GM18517 (cell line): ENCODE results near the gene TSPAN2.

Experiments used
- ATAC-seq: cut with Tn5 transposase; IDR thresholded peaks from one replicate; pipeline ENCODE4 v1.9.1; 2021; ENCODE audit warnings: mild to moderate bottlenecking, moderate library complexity; ENCODE audit not compliant: unreplicated experiment

Gene TSPAN2

DNA sequence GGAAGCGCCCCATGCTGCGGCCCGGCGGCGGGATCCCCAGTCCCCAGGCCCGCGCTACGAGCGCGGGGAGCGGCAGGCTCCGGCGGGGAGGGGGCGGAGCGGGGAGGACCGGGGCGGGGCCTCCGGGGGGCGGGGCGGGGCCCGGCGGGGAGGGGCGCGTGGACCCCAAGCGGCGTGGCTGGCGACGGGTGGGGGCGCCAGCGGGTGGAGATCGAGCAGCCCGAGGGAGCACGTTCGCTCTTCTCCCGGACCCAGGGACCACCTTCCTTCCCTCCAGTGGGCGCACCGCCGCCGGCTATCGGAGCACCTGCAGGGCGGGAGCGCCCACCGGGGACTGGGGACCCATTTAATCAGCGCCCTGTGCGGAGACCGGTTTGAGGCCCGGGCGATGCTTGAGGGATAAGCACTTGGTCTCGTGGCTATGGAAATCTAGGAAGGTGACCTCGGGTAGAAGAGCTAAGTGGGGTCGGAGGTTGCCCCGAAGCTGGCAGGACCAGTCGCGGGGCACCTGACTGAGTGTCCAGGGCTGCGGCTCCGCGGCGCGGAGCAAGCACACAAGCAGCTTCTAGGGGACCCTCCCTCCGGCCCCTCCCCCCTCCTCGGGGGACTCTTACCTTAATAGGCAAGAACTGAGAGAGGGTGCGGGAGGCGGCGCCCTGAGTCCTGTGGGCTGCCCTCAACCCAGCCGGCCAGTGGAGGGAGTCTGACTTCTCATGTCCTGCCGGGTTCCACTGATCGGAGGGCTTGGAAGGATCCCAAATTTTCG is at the start of gene TSPAN2:
TSPAN2 (minus strand) TSS at position 84 of the 766 bp plus-strand sequence; CDS start at position 13, 71 bp downstream.
- ATAC-seq: no peak

DNA sequence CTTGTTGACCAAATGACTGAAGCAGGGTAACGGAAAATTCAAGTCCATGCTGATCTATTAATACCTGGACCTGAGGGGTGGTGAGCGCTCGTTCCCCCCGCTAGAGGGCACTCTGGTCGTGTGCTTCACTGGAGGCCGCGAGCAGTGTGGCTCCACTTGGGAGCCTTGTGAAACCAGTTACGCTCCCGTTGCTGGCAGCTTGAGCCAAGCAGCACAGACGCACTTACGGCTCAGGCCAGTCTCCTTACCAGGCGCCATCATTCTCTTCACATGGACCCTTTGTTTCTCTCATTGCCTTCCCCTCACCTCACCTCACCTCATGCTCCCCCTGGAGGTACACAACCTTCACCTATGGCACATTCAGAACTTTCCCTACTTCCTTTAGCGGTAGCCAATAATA is 49.7 kb upstream of the TSPAN2 start:
- no peak for ATAC-seq

DNA sequence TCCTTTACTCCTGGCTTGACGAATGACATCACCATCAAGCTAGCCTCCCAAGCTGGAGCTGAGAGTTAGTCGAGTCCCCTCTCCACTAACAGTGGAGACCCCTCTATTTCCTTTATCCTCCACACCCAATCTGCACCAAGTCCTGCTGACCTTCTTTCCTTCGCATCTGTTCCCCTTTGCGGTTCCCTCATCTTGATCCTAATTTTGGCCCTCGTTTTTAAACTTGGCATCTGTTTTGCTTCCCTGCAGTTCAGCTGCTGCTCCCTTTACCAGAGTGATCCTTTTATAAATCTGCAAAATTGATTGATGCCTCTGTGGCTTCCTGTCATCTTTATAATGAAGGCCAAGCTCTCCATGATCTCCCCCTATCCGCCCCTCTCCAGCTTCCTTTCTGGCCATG is 49.0 kb upstream of the TSPAN2 start:
- ATAC-seq: no peak

DNA sequence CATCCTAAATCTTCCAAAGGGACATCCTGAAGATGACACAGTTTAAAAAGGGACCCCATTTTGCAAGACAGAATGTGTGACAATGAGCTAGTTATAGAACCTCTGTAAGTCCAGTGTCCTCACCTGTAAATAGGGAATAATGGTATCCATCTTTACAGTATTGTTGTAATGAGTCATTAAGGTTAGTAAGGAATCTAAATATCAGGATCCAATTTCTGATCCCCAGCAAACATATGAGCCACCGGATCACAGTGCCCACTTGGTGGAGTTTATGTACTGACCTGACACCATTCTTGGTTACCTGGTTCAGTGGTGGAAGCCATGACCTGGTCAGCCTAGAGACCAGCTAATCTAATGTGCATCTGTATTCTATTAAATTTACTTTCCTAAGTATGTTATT is 47.9 kb upstream of the TSPAN2 start:
- ATAC-seq: no peak

DNA sequence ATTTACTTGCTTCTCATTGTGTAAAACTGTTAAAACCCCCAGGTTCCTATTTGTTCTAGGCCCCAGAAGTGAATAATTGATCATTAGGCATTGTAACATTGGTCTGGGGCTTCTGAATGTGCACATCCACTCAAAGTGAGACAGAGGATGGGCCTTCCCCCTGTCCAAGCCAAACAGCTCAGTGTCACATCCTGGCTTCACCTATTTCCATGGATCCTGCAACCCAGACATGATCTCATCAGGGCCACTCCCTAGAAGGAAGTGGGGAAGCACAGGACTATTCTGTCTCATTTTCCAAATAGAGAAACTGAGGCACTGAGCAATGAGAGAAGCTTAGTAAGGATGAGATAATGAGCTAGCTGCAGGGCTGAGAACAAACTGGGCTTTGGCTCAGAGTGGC is 47.4 kb upstream of the TSPAN2 start:
- ATAC-seq: no peak

DNA sequence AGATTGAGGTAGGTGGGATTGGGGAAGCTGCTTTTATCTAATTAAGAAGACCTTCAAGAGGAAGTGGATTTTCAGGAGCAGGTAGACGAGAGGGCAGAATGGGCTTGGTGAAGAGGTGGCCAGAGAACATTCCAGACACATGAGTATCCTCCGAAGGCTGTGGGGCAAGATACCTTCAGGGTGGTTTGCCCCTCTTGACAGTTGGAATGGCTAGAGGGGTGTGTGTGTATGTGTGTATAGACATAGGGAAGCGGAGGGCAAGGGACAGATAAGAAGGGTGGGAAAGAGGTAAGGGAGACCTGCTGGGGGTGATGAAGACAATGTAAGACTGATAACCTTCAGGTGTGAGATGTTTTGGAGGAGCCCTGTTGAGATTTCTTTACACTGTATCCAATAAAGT is 46.8 kb upstream of the TSPAN2 start:
- ATAC-seq: no peak

DNA sequence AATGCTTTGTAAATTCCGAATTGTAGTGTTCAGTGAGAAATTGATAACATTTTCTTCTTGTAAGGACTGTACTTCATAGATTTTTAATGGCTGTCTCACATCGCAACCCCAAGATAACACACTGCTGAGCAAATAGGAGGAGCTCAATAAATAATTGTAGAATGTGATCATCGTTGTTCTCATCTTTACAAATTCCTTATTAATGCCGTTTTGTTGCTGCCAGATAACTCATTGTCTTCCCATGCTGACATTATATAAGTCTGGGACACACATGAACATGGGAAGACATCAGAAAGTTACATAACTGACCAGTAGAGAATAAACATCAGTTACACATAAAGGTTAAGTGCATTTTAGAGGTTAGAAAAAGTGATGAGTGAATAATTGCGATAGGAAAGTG is 46.4 kb upstream of the TSPAN2 start:
- no peak for ATAC-seq

DNA sequence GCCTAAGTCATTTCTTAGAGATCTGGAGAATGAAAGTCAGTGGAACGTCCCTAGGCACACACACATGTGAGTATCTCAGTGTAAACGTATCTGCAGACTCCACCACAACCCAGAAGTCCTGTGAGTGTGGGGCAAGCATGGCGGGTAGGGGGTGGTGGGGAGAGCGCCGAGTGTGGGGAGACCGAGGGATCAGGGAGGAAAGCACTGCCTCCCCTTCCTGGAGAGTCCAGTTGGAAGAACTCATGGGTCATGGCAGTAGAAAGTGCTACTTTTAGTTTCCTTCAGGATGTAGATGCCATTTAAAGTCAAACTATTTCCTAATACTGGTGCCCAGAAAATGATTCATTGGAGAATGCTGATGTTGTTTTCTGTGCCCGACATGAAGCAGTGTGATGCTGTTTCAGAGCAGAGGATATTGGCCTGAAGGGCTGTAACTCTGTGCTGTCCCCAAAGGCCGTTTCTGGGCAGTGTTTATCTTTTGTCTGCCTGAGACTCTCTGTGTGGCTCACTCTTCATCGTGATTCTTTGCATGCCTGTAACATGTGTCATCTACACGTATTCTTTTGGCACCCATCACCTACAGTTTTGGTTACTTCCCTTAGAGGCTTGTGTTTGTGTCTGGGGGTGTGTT is 45.7 kb upstream of the TSPAN2 start:
- ATAC-seq: no peak

DNA sequence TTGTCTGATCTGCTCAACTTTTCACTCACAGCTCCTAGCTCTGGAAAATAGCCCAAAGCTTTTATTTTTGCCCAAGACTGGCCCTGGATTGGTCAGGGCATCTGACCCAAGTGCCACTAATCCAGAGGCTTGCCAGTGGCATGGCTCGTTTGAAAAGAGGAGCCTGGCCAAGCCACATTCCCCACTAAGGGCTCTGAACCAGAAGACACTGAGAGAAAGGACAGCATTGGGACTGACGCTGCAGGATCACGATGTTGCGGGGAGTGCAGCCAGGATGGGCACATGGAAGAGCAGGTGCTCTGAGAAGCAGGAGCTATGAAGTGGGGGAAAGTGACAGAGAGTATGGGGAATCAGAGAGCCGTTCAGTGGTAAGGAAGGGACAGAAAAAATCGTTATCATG is 44.9 kb upstream of the TSPAN2 start:
- no peak for ATAC-seq

DNA sequence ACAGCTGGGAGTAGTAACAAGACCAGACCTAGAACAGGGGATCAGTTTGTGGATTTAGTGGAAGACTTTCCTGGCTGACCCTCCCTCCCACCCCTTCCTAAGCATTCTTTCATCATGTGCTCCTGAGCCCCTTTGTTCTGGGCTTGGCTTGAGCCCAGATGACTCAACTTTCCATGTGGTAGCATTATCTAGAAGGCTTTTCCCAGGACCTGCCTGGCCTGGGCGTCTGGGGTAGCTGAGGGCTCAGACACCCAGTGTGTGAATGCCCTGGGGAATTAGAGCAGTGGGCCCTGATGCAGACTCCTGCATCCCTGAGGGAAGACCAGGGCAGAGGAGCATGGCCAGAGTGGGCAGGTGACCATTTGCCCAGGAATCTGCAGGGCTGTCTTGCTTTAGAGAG is 44.1 kb upstream of the TSPAN2 start:
- no peak for ATAC-seq

DNA sequence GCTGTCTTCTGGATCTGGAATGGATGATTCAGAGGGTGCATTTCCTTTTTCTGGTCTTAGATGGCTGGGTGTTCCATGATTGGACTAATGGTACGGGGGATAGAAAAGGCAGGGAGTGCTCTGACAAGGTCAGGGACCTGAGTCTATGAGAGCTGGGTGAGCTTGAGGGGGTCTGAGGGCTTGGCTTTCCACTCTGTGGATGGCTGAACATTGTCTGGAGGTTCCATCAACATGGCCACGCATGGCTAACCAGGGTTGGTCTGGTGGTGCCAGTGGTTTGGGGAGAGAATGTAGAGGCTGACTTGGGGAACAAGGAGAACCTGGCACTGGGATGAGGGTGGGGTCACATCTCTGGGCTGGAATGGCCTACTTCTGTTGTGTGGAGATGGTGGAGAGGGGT is 41.5 kb upstream of the TSPAN2 start:
- no peak for ATAC-seq

DNA sequence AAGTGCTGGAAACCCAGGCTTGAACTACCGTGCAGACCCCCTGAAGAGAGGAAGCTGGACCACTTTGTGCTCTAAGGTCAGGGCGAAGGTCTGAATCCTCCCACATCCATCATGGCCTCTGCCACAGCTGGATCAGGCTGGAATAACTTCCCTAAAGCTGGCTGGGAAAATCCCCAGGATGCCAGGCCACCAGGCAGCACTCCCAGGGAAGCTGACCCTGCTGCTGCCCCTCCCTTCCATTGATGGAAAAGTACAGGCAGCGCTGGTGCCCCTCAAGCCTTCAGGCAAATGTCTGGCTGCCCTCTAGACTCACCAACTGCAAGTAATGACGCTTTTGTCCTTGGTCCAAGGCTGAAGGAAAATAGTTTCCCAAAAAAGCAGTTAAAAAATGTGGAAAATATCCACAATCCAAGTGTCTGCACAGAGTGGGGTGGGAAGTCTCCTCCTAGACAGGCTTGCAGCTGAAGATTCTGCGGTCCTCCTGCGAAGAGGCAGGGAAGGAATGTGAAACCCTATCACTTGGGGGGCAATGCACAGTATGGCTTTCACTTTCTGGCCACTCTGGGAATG is 39.9 kb upstream of the TSPAN2 start:
- no peak for ATAC-seq

DNA sequence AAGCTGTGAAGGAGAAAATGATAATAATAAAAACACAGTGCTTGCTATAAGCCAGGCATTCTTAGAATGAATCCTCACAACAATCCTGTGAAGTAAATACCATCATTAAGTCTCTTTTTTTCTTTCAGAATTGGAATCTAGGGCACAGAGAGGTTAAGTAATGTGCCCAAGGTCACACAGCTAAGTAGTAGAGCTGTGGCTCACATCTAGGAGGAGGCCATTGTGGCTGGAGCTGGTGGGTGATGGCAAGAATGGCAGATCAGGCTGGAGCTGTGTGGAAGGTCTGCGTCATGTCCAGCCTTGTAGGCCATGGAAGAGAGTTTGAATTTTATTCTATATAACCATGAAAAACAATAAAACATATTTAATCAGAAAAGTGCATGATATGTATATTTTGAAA is 38.2 kb upstream of the TSPAN2 start:
- ATAC-seq: no peak

DNA sequence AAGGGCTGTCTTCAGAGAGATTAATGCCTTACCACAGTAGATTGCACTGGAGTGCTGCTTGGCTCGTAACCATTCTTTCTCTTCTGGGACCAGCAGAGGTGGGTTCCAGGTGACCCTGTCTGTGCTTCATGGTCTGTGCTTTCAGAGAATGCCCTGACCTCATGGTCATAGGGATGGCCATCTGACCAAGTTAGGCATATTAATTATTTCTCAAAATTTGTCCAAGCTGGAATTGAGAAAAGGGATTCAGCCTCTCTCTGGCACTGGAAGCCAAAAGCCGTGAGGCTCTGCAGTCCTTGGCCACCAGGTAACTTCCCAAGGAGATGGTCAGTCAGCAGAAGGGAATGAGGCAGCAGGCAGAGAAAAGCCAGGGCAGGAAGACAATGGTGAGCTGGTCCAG is 37.2 kb upstream of the TSPAN2 start:
- no peak for ATAC-seq

DNA sequence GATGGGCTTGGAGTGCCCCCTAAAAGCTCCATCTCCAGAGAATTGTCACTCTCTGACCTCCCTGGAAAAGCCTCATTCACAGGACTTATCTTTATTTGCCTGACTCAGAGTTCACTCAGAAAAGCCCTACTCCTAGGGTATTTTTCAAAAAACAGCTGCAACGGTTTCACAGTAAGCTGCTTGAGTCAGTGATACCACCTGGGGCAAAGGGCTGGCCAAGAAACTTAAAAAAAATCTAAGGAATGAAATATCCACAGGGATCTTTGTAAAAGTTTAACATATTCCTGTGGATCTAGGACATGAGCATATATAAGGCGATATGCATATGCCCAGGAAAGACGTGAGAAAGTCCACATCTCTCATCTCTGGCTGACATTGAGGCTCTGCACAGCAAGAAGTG is 33.8 kb upstream of the TSPAN2 start:
- ATAC-seq: no peak

DNA sequence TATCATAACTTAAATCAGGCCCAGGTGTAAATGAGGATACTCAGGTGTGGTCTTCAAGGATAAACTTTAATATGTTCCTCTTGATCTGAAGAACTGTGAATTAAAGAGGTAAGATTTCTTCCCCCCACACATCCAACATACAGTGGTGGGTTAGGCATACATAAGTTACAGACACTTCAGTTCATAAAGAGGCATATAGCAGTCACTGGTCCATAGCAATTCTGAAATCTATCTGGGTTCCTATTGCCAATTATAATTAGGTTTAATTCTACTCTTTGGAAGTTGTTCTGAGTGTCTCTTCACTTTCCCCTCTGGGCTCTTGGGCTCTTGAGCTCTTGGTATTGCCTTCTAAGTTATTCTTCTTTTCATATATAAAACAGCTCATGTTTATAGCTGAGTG is 32.5 kb upstream of the TSPAN2 start:
- no peak for ATAC-seq

DNA sequence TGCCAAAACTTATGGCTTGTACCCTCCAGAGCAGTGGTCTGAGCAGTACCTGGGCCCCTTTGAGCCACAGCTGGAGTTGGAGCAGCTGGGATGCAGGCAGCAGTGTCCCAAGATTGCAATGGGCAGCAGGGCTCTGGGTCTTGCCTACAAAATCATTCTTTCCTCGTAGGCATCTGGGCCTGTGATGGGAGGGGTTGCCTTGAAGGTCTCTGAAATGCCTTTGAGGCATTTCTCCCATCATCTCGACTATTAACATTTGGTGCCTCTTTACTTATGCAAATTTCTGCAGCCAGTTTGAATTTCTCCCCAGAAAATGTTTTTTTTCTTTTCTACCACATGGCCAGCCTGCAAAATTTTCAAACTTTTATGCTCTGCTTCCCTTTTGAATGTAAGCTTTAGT is 31.0 kb upstream of the TSPAN2 start:
- ATAC-seq: no peak

DNA sequence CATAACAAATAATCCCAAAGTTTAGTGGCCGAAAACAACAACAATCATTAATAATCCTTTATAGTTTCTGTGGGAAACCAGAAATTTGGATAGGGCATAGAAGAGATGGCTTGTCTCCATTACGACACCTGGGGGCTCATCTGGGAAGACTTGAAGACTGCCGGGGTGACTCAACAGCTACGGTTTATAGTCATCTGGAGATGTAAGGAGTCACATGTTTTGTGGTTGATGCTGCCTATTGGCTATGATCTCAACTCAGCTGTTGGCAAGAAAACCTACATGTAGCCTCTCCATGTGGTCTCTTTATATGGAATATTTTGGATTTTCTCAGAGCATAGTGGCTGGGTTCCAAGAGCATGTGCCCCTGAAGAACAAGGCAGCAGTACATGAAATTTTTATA is 29.3 kb upstream of the TSPAN2 start:
- ATAC-seq: no peak

DNA sequence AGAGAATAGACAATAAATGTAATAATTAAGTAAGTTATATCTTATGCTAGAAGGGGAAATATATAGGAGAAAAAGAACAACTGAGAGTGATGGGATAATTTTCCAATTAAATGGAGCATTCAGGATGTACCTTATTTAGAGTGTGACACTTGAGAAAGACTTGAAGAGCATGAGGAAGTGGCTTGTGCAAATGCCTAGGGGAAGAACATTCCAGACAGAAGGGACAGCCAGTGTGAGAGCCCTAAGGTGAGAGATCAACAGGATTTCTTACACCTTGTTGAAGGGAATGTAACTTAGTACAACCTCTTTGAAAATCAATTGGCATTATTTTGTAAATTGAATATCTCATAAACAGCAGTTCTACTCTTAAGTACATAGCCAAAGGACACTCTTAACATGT is 28.8 kb upstream of the TSPAN2 start:
- ATAC-seq: no peak

DNA sequence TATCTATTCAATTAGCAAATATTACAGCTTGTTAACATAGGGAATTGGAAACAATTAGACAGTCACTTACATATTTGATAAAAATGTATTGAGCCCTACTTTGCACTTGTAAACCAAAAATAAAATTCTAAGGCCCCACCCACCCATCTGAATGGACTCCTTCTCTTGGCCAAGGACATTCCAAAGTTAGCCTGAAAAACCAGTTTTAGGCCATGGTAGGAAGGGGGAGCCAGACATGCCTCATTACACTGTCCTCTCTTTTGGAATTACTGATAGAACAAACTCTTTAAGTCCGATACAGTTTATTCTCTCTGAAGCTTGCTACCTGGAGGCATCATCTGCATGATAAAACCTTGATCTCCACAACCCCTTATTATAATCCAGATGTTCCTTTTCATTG is 28.0 kb upstream of the TSPAN2 start:
- no peak for ATAC-seq

DNA sequence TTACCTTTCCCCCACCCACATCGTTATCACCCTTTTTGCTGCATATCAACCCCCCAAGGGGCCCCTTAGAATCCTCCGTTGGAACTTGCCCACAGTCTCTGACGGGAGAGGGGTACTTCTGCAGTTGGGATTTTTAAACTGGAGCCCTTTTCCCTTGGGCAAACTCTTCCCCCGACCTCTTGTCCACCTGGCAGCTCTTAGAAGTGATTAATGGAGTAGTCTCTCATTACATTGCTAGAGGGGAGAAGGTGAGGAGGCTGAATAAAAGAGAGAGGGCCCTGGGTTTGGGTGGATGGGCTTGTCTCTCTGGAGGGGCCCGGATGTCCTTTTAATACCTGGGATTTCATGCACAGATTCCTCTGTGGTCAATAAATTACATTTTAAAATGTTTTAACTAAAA is 27.2 kb upstream of the TSPAN2 start:
- ATAC-seq: no peak

DNA sequence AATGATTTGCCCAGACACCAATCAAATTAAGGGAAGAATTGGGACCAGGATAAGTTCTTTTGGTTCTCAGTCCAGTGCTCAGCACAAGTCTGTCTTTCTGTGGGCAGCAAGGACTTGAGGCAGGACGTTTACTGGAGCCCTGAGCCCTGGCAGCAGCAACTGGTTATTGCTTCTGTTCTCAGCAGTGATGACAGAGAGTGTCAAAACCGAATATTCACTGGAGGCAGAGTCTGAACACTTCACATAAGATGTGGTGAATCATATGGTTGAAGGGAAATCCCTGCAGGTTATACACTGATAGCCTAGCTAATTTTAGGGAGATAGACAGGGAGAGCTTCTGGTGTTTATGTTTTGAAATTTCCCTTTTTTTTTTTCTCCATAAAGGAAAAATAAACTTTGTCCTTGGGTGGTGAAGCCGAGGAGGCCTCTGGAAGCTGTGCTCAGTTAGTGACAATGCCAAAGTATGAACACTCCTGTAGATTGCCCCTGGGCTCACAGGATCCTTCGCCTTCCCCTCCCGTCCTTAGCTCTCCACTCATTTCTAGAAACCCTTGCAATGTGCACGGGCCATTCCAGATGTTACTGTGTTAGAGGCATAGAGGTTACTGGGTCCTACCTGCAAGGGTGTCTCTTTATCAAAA is 26.3 kb upstream of the TSPAN2 start:
- no peak for ATAC-seq
